HEK293 (cell line): ENCODE measurements around the gene TPH2.

Experiments
- CTCF ChIA-PET: fragments of 350-600 bp; formaldehyde crosslinking; extraction: SDS; loops from one replicate; lab custom pipeline; 2021; ENCODE audit warnings: antibody characterized with exemption; lab: Yijun Ruan, JAX
- POLR2A ChIA-PET: fragments of 300-600 bp; formaldehyde crosslinking; extraction: SDS; loops from one replicate; lab custom pipeline; 2020; ENCODE audit warnings: antibody characterized with exemption, inconsistent platforms; lab: Yijun Ruan, JAX
- H3K27ac ChIP-seq: fragments of 200-500 bp; sonication (Bioruptor generic); 2 replicates; pipeline ENCODE4 v1.5.1; 2014; ENCODE audit warnings: low read depth, low read length, control low read depth, inconsistent platforms; ENCODE audit errors: extremely low read depth
- H3K36me3 ChIP-seq, 2 experiments: fragments of 200-500 bp in 1 of 2; sonication (Bioruptor generic) in 1 of 2; 1 replicate in 1 of 2; 2 replicates in 1 of 2; pipeline ENCODE4 v1.5.1; 2014 to 2017; ENCODE audit warnings: inconsistent platforms in 2 of 2, low read length in 2 of 2; ENCODE audit not compliant: control insufficient read depth in 2 of 2, insufficient read depth in 1 of 2
- H3K4me1 ChIP-seq: fragments of 200-500 bp; sonication (Bioruptor generic); 2 replicates; pipeline ENCODE4 v1.5.1; 2014; ENCODE audit warnings: mild to moderate bottlenecking, low read length, inconsistent platforms; ENCODE audit not compliant: control insufficient read depth, insufficient read depth
- H3K4me3 ChIP-seq: 2 replicates; pipeline ENCODE4 v1.5.1; 2011; ENCODE audit warnings: low read depth, mild to moderate bottlenecking, control low read depth, low read length, moderate library complexity
- H3K9me3 ChIP-seq: fragments of 200-500 bp; sonication (Bioruptor generic); 2 replicates; pipeline ENCODE4 v1.5.1; 2014; ENCODE audit warnings: low read depth, low read length, inconsistent platforms; ENCODE audit not compliant: control insufficient read depth, insufficient read depth
- KLF7 ChIP-seq: fragments of 450-650 bp; formaldehyde crosslinking; IDR thresholded peaks from 2 replicates; pipeline ENCODE4 v1.5.1; 2016; ENCODE audit warnings: missing biosample characterization, missing genetic modification characterization, borderline replicate concordance
- KLF8 ChIP-seq: fragments of 450-650 bp; formaldehyde crosslinking; IDR thresholded peaks from 2 replicates; pipeline ENCODE4 v1.5.1; 2016; ENCODE audit warnings: missing biosample characterization, missing genetic modification characterization
- KLF9 ChIP-seq: fragments of 450-650 bp; formaldehyde crosslinking; IDR thresholded peaks from 2 replicates; pipeline ENCODE4 v1.5.1; 2016; ENCODE audit warnings: missing biosample characterization, missing genetic modification characterization, low read depth
- OSR2 ChIP-seq: fragments of 450-650 bp; formaldehyde crosslinking; IDR thresholded peaks from 2 replicates; pipeline ENCODE4 v1.5.1; 2016; ENCODE audit warnings: missing biosample characterization, missing genetic modification characterization
- SETDB1 ChIP-seq: IDR thresholded peaks from one replicate; pipeline ENCODE4 v1.6.1; 2017; ENCODE audit warnings: mild to moderate bottlenecking, low read length, moderate library complexity, mixed read lengths; ENCODE audit not compliant: insufficient read length
- WT1 ChIP-seq: fragments of 450-650 bp; formaldehyde crosslinking; IDR thresholded peaks from 2 replicates; pipeline ENCODE4 v1.5.1; 2016; ENCODE audit warnings: missing biosample characterization, missing genetic modification characterization
- YY1 ChIP-seq: fragments of 450-650 bp; formaldehyde crosslinking; IDR thresholded peaks from 2 replicates; pipeline ENCODE4 v1.5.1; 2018; ENCODE audit warnings: missing biosample characterization, missing genetic modification characterization
- ZBTB21 ChIP-seq: fragments of 450-650 bp; formaldehyde crosslinking; IDR thresholded peaks from 2 replicates; pipeline ENCODE4 v1.5.1; 2017; ENCODE audit warnings: missing biosample characterization, missing genetic modification characterization
- ZFP69B ChIP-seq: fragments of 450-650 bp; formaldehyde crosslinking; IDR thresholded peaks from 2 replicates; pipeline ENCODE4 v1.5.1; 2016; ENCODE audit warnings: missing biosample characterization, missing genetic modification characterization
- ZNF121 ChIP-seq: fragments of 450-650 bp; formaldehyde crosslinking; IDR thresholded peaks from 2 replicates; pipeline ENCODE4 v1.5.1; 2016; ENCODE audit warnings: missing biosample characterization, missing genetic modification characterization
- ZNF155 ChIP-seq: fragments of 450-650 bp; formaldehyde crosslinking; IDR thresholded peaks from 2 replicates; pipeline ENCODE4 v1.5.1; 2016; ENCODE audit warnings: missing biosample characterization, missing genetic modification characterization
- ZNF214 ChIP-seq: fragments of 450-650 bp; formaldehyde crosslinking; IDR thresholded peaks from 2 replicates; pipeline ENCODE4 v1.5.1; 2017; ENCODE audit warnings: missing biosample characterization, mild to moderate bottlenecking, missing genetic modification characterization, borderline replicate concordance
- ZNF416 ChIP-seq: fragments of 450-650 bp; formaldehyde crosslinking; IDR thresholded peaks from 2 replicates; pipeline ENCODE4 v1.5.1; 2016; ENCODE audit warnings: missing biosample characterization, missing genetic modification characterization
- ZNF426 ChIP-seq: fragments of 450-650 bp; formaldehyde crosslinking; IDR thresholded peaks from 2 replicates; pipeline ENCODE4 v1.5.1; 2017; ENCODE audit warnings: missing biosample characterization, missing genetic modification characterization, mild to moderate bottlenecking, inconsistent platforms, moderate library complexity
- ZNF473 ChIP-seq: fragments of 450-650 bp; formaldehyde crosslinking; IDR thresholded peaks from 2 replicates; pipeline ENCODE4 v1.5.1; 2017; ENCODE audit warnings: missing biosample characterization, missing genetic modification characterization
- ZNF561 ChIP-seq: fragments of 450-650 bp; IDR thresholded peaks from 2 replicates; pipeline ENCODE4 v1.5.1; 2018; ENCODE audit warnings: missing biosample characterization, missing genetic modification characterization, borderline replicate concordance
- ZNF670 ChIP-seq: fragments of 450-650 bp; formaldehyde crosslinking; IDR thresholded peaks from 2 replicates; pipeline ENCODE4 v1.5.1; 2016; ENCODE audit warnings: missing biosample characterization, missing genetic modification characterization, low read depth
- ZNF76 ChIP-seq: fragments of 450-650 bp; formaldehyde crosslinking; IDR thresholded peaks from 2 replicates; pipeline ENCODE4; 2016; ENCODE audit warnings: low read depth, missing biosample characterization, missing genetic modification characterization, borderline replicate concordance
- ZSCAN16 ChIP-seq: fragments of 450-650 bp; formaldehyde crosslinking; IDR thresholded peaks from 2 replicates; pipeline ENCODE4 v1.5.1; 2016; ENCODE audit warnings: missing biosample characterization, missing genetic modification characterization
- TF ChIP-seq, protein P1 (sequence below): fragments of 450-650 bp; formaldehyde crosslinking; IDR thresholded peaks from 2 replicates; pipeline ENCODE4 v1.5.1; 2016; ENCODE audit warnings: missing biosample characterization, missing genetic modification characterization
- TF ChIP-seq, protein P2 (sequence below): fragments of 450-650 bp; formaldehyde crosslinking; IDR thresholded peaks from 2 replicates; pipeline ENCODE4 v1.5.1; 2017; ENCODE audit warnings: missing biosample characterization, missing genetic modification characterization
- TF ChIP-seq, protein P3 (sequence below): fragments of 450-650 bp; formaldehyde crosslinking; IDR thresholded peaks from 2 replicates; pipeline ENCODE4 v1.5.1; 2017; ENCODE audit warnings: missing biosample characterization, missing genetic modification characterization
- TF ChIP-seq, protein P4 (sequence below): fragments of 450-650 bp; formaldehyde crosslinking; IDR thresholded peaks from 2 replicates; pipeline ENCODE4 v1.5.1; 2016; ENCODE audit warnings: missing biosample characterization, missing genetic modification characterization
- TF ChIP-seq, protein P5 (sequence below): fragments of 450-650 bp; formaldehyde crosslinking; IDR thresholded peaks from 2 replicates; pipeline ENCODE4 v1.5.1; 2016; ENCODE audit warnings: missing biosample characterization, missing genetic modification characterization

The TPH2 gene

DNA sequence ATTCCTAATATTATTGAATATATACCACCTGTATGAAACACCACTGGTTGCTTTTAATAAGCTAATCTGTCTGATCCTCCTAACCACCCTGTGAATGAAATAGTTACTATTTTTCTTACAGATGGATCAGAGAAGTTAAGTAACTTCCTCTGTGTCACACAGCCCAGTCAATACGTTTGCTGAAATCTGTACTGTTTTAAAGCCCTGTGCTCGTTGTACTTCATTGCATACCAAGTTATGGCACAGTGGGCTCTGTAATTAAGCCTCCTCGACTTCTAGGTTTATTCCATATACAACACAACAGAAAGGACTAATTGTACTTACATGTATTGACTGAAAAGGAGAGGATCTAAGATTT, 137.9 kb downstream of the TPH2 start:
- TF ChIP-seq, protein P1, sequence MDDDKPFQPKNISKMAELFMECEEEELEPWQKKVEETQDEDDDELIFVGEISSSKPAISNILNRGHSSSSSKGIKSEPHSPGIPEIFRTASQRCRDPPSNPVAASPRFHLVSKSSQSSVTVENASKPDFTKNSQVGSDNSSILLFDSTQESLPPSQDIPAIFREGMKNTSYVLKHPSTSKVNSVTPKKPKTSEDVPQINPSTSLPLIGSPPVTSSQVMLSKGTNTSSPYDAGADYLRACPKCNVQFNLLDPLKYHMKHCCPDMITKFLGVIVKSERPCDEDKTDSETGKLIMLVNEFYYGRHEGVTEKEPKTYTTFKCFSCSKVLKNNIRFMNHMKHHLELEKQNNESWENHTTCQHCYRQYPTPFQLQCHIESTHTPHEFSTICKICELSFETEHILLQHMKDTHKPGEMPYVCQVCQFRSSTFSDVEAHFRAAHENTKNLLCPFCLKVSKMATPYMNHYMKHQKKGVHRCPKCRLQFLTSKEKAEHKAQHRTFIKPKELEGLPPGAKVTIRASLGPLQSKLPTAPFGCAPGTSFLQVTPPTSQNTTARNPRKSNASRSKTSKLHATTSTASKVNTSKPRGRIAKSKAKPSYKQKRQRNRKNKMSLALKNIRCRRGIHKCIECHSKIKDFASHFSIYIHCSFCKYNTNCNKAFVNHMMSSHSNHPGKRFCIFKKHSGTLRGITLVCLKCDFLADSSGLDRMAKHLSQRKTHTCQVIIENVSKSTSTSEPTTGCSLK (tag by site-specific recombination), result no peak
- TF ChIP-seq ZNF121 (tag by site-specific recombination), result no peak
- no peak for TF ChIP-seq YY1 (tag by site-specific recombination)
- no peak for TF ChIP-seq ZNF76 (tag by site-specific recombination)
- TF ChIP-seq, protein P2, sequence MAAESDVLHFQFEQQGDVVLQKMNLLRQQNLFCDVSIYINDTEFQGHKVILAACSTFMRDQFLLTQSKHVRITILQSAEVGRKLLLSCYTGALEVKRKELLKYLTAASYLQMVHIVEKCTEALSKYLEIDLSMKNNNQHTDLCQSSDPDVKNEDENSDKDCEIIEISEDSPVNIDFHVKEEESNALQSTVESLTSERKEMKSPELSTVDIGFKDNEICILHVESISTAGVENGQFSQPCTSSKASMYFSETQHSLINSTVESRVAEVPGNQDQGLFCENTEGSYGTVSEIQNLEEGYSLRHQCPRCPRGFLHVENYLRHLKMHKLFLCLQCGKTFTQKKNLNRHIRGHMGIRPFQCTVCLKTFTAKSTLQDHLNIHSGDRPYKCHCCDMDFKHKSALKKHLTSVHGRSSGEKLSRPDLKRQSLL (tag by site-specific recombination), result no peak
- TF ChIP-seq ZNF416 (tag by site-specific recombination), result no peak
- no peak for TF ChIP-seq ZNF155 (tag by site-specific recombination)
- no peak for TF ChIP-seq ZSCAN16 (tag by site-specific recombination)
- TF ChIP-seq, protein P3, sequence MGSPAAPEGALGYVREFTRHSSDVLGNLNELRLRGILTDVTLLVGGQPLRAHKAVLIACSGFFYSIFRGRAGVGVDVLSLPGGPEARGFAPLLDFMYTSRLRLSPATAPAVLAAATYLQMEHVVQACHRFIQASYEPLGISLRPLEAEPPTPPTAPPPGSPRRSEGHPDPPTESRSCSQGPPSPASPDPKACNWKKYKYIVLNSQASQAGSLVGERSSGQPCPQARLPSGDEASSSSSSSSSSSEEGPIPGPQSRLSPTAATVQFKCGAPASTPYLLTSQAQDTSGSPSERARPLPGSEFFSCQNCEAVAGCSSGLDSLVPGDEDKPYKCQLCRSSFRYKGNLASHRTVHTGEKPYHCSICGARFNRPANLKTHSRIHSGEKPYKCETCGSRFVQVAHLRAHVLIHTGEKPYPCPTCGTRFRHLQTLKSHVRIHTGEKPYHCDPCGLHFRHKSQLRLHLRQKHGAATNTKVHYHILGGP (tag by site-specific recombination), result no peak
- TF ChIP-seq ZBTB21 (tag by site-specific recombination), result no peak
- TF ChIP-seq, protein P4, sequence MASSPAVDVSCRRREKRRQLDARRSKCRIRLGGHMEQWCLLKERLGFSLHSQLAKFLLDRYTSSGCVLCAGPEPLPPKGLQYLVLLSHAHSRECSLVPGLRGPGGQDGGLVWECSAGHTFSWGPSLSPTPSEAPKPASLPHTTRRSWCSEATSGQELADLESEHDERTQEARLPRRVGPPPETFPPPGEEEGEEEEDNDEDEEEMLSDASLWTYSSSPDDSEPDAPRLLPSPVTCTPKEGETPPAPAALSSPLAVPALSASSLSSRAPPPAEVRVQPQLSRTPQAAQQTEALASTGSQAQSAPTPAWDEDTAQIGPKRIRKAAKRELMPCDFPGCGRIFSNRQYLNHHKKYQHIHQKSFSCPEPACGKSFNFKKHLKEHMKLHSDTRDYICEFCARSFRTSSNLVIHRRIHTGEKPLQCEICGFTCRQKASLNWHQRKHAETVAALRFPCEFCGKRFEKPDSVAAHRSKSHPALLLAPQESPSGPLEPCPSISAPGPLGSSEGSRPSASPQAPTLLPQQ (tag by site-specific recombination), result no peak
- TF ChIP-seq ZNF426 (tag by site-specific recombination), result no peak
- TF ChIP-seq ZNF561 (tag by site-specific recombination), result no peak
- no peak for TF ChIP-seq KLF9
- TF ChIP-seq, protein P5, sequence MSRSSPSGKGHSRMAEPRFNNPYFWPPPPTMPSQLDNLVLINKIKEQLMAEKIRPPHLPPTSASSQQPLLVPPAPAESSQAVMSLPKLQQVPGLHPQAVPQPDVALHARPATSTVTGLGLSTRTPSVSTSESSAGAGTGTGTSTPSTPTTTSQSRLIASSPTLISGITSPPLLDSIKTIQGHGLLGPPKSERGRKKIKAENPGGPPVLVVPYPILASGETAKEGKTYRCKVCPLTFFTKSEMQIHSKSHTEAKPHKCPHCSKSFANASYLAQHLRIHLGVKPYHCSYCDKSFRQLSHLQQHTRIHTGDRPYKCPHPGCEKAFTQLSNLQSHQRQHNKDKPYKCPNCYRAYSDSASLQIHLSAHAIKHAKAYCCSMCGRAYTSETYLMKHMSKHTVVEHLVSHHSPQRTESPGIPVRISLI (tag by site-specific recombination), result no peak
- no peak for TF ChIP-seq ZNF473
- no peak for TF ChIP-seq SETDB1
- no peaks in the 10 kb centered on the region for H3K9me3 ChIP-seq
- CTCF ChIA-PET, result no interaction called here
- H3K36me3 ChIP-seq, result no peaks in the 10 kb centered on the region
- no peaks in the 10 kb centered on the region for H3K4me1 ChIP-seq
- POLR2A ChIA-PET, result no interaction called here
- H3K4me3 ChIP-seq, result no peak overlapping the region
- H3K27ac ChIP-seq, result no peak overlapping the region

DNA sequence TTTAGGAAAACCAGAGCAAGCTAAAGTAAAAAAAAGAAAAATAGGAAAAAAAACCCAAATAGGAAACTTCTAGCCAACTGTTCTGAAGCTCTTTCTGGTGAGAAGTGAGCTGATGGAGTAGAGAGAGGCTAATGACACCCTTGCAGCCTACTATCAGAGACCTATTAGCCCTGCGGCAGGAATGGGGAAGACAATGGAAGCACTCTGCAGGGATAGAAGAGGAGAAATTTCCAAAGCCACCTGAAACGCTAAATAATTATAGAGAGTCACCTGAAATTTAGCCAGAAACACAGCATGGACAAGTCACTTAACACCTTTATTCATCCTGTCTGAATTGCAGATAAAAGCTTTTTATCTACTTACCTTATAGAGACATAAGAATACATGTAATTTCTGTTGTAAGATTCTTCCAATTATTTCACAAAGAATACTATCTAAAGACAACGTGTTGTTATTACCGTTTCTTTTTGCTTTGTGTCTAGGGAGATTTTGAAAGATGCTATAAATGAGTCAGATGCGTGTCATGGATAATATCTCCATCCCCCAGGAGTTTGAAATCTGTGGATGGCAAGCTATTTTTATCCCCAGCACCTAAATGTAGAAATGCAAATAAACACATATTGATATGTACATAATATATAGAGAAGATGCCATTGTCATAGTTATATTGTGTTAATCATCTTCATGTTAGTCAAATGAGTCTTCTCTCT, 138.6 kb downstream of the TPH2 start:
- TF ChIP-seq OSR2 (tag by site-specific recombination) (no peak), KLF8 (no peak), ZNF214 (tag by site-specific recombination) (no peak), ZNF670 (tag by site-specific recombination) (no peak), KLF7 (tag by site-specific recombination) (no peak), WT1 (no peak), ZFP69B (tag by site-specific recombination) (no peak)
- TF ChIP-seq, all 188 proteins: peak for 0
- no peak overlapping the region for H3K27ac ChIP-seq
- ChIA-PET POLR2A (no interaction called here), CTCF (interaction anchor here (0.7 kb wide), 1 partner anchor 68 kb away, joined by 3 read pairs; no protein-coding TSS in a partner anchor)
- H3K4me3 ChIP-seq, result no peak overlapping the region
- no peaks in the 10 kb centered on the region for H3K9me3 ChIP-seq
- H3K36me3 ChIP-seq, result no peaks in the 10 kb centered on the region
- no peaks in the 10 kb centered on the region for H3K4me1 ChIP-seq
